WTC11 (cell line): ENCODE results near the gene USF2. TPM values are rescaled to one million over a fixed set of nuclear protein-coding genes. Genes with fewer than 3 reads are reported as not detected.

Experiments
- ATAC-seq: fragments of 200-7000 bp; cut with Tn5 transposase; 2 replicates; pipeline ENCODE4 v1.10.0; 2021; ENCODE audit warnings: mild to moderate bottlenecking, moderate library complexity
- CTCF ChIA-PET: fragments of 300-600 bp; sonication (Branson Sonifier 250); formaldehyde crosslinking; loops from one replicate; lab custom pipeline; 2021; ENCODE audit warnings: antibody characterized with exemption; lab: Charles Lee
- POLR2A ChIA-PET: fragments of 350-600 bp; sonication (Branson Sonifier 250); formaldehyde crosslinking; loops from one replicate; lab custom pipeline; 2021; ENCODE audit warnings: antibody characterized with exemption; lab: Charles Lee
- DNase-seq: peaks from one replicate; pipeline ENCODE4 v3.0.0; 2021; ENCODE audit warnings: low spot score
- H3K27ac Mint-ChIP-seq: 2 replicates; pipeline ENCODE4 v1.8.0; 2021; ENCODE audit warnings: mixed read lengths
- H3K27me3 Mint-ChIP-seq: 2 replicates; pipeline ENCODE4 v1.8.0; 2021; ENCODE audit warnings: low read depth, mild to moderate bottlenecking, moderate library complexity, mixed read lengths
- H3K36me3 Mint-ChIP-seq: 2 replicates; pipeline ENCODE4 v1.8.0; 2021; ENCODE audit warnings: mixed read lengths
- H3K4me1 Mint-ChIP-seq: 2 replicates; pipeline ENCODE4 v1.8.0; 2022; ENCODE audit warnings: mixed read lengths
- H3K4me3 Mint-ChIP-seq: 2 replicates; pipeline ENCODE4 v1.8.0; 2021; ENCODE audit warnings: mild to moderate bottlenecking, moderate library complexity, mixed read lengths
- H3K9me3 Mint-ChIP-seq: 2 replicates; pipeline ENCODE4 v1.8.0; 2021; ENCODE audit warnings: mixed read lengths
- ATF2 ChIP-seq: sonication (generic); formaldehyde crosslinking; IDR thresholded peaks from 2 replicates; pipeline ENCODE4 v1.8.1; 2022; ENCODE audit warnings: low read depth, missing genetic modification reagents, borderline replicate concordance
- ATF3 ChIP-seq: sonication (generic); formaldehyde crosslinking; conservative IDR thresholded peaks from 2 replicates; pipeline ENCODE4 v1.8.1; 2022; ENCODE audit warnings: mild to moderate bottlenecking, missing genetic modification reagents
- CREB1 ChIP-seq: sonication (generic); formaldehyde crosslinking; IDR thresholded peaks from 2 replicates; pipeline ENCODE4 v1.8.0; 2023; ENCODE audit warnings: mild to moderate bottlenecking, missing genetic modification reagents
- CTCF ChIP-seq: fragments of 200-600 bp; IDR thresholded peaks from 2 replicates; pipeline ENCODE4 v1.8.0; 2022; ENCODE audit warnings: antibody characterized with exemption
- E2F4 ChIP-seq: sonication (generic); formaldehyde crosslinking; IDR thresholded peaks from 2 replicates; pipeline ENCODE4 v1.8.1; 2022; ENCODE audit warnings: low read depth, mild to moderate bottlenecking, moderate library complexity, missing genetic modification reagents, borderline replicate concordance
- ELF4 ChIP-seq: sonication (generic); formaldehyde crosslinking; IDR thresholded peaks from 2 replicates; pipeline ENCODE4 v1.8.1; 2022; ENCODE audit warnings: low read depth, mild to moderate bottlenecking, moderate library complexity, missing genetic modification reagents
- ESRRA ChIP-seq: sonication (generic); formaldehyde crosslinking; IDR thresholded peaks from 2 replicates; pipeline ENCODE4 v1.8.1; 2022; ENCODE audit warnings: mild to moderate bottlenecking, missing genetic modification reagents, borderline replicate concordance
- IRF2 ChIP-seq: sonication (generic); formaldehyde crosslinking; IDR thresholded peaks from 2 replicates; pipeline ENCODE4 v1.8.0; 2022; ENCODE audit warnings: low read depth, missing genetic modification reagents, borderline replicate concordance
- KAT7 ChIP-seq: sonication (generic); formaldehyde crosslinking; IDR thresholded peaks from 2 replicates; pipeline ENCODE4 v1.8.1; 2023; ENCODE audit warnings: missing genetic modification reagents, mild to moderate bottlenecking, borderline replicate concordance
- MXD4 ChIP-seq: fragments of 250-450 bp; sonication (Bioruptor Pico); IDR thresholded peaks from 2 replicates; pipeline ENCODE4 v1.8.0; 2021; ENCODE audit warnings: mild to moderate bottlenecking, moderate library complexity, borderline replicate concordance
- NFE2L1 ChIP-seq: sonication (generic); formaldehyde crosslinking; IDR thresholded peaks from 2 replicates; pipeline ENCODE4 v1.8.1; 2023; ENCODE audit warnings: missing genetic modification reagents
- NR3C1 ChIP-seq: sonication (generic); formaldehyde crosslinking; conservative IDR thresholded peaks from 2 replicates; pipeline ENCODE4 v1.8.1; 2023; ENCODE audit warnings: low read depth, mild to moderate bottlenecking, missing genetic modification reagents
- PRRX2 ChIP-seq: fragments of 250-450 bp; sonication (Bioruptor Pico); IDR thresholded peaks from 2 replicates; pipeline ENCODE4 v1.8.0; 2021; ENCODE audit warnings: mild to moderate bottlenecking
- SMAD3 ChIP-seq: sonication (generic); formaldehyde crosslinking; IDR thresholded peaks from 2 replicates; pipeline ENCODE4 v1.8.0; 2022; ENCODE audit warnings: missing genetic modification reagents, mild to moderate bottlenecking, borderline replicate concordance
- TEAD1 ChIP-seq: sonication (generic); formaldehyde crosslinking; IDR thresholded peaks from 2 replicates; pipeline ENCODE4 v1.8.0; 2022; ENCODE audit warnings: mild to moderate bottlenecking, missing genetic modification reagents
- ZNF121 ChIP-seq: sonication (generic); formaldehyde crosslinking; IDR thresholded peaks from 2 replicates; pipeline ENCODE4 v1.8.0; 2023; ENCODE audit warnings: missing genetic modification reagents
- ZNF138 ChIP-seq: sonication (generic); formaldehyde crosslinking; conservative IDR thresholded peaks from 2 replicates; pipeline ENCODE4 v1.8.1; 2022; ENCODE audit warnings: mild to moderate bottlenecking, moderate library complexity, missing genetic modification reagents
- ZNF317 ChIP-seq: sonication (generic); formaldehyde crosslinking; IDR thresholded peaks from 2 replicates; pipeline ENCODE4 v1.8.1; 2023; ENCODE audit warnings: low read depth, mild to moderate bottlenecking, moderate library complexity, missing genetic modification reagents, borderline replicate concordance
- total RNA-seq: library from RNA; stranded (reverse); gene quantifications from 3 replicates; pipeline ENCODE4 v1.2.3, GENCODE V29; 2021
- TF ChIP-seq, protein P1 (sequence below): sonication (generic); formaldehyde crosslinking; IDR thresholded peaks from 2 replicates; pipeline ENCODE4 v1.8.0; 2022; ENCODE audit warnings: mild to moderate bottlenecking, missing genetic modification reagents
- TF ChIP-seq, protein P2 (sequence below): sonication (generic); formaldehyde crosslinking; IDR thresholded peaks from 2 replicates; pipeline ENCODE4 v1.8.1; 2023; ENCODE audit warnings: mild to moderate bottlenecking, missing genetic modification reagents, moderate library complexity

Gene USF2
- total RNA-seq, 1 experiment from 2014 or later, result 109 TPM

- no peak for TF ChIP-seq CTCF
- no peak for TF ChIP-seq ZNF121 (CRISPR knock-in tag)
- no peak for TF ChIP-seq TEAD1 (CRISPR knock-in tag)
Observed at GRCh38 chr19:35290381-35291127, 21.8 kb downstream of the USF2 start (continued).

- no peak overlapping the region for H3K27ac Mint-ChIP-seq
- H3K27me3 Mint-ChIP-seq, result no peaks in the 10 kb centered on the region; the same call in 1 of the 2 replicates
- H3K9me3 Mint-ChIP-seq, result no peaks in the 10 kb centered on the region
- ChIA-PET POLR2A (no interaction called here), CTCF (interaction anchor here (0.9 to 1.1 kb wide), 3 partner anchors 21 to 236 kb away, joined by 3 to 4 read pairs (median 3); no protein-coding TSS in a partner anchor)
- DNase-seq (no peak), ATAC-seq (no peak)
- H3K4me3 Mint-ChIP-seq, result no peak overlapping the region
- H3K36me3 Mint-ChIP-seq, result no peaks in the 10 kb centered on the region
- peaks cover 14% of the 10 kb centered on the region for H3K4me1 Mint-ChIP-seq
- TF ChIP-seq ESRRA (CRISPR knock-in tag), result no peak
- TF ChIP-seq ATF2, result no peak
- TF ChIP-seq, protein P1, sequence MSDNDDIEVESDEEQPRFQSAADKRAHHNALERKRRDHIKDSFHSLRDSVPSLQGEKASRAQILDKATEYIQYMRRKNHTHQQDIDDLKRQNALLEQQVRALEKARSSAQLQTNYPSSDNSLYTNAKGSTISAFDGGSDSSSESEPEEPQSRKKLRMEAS, result no peak
- no peak for TF ChIP-seq CREB1 (CRISPR knock-in tag)
- TF ChIP-seq NFE2L1 (CRISPR knock-in tag), result no peak
- no peak for TF ChIP-seq NR3C1 (CRISPR knock-in tag)
- no peak for TF ChIP-seq PRRX2 (CRISPR knock-in tag)
- TF ChIP-seq KAT7 (CRISPR knock-in tag), result no peak
Observed at GRCh38 chr19:35291259-35291658, 22.5 kb downstream of the USF2 start.

- no peak for TF ChIP-seq MXD4
- TF ChIP-seq ATF3 (CRISPR knock-in tag), result no peak
- Mint-ChIP-seq H3K36me3 (no peaks in the 10 kb centered on the region), H3K27ac (peak within 1 kb of the TSS; percentile 16; the same call in 1 of the 2 replicates), H3K27me3 (no peaks in the 10 kb centered on the region; the same call in 1 of the 2 replicates), H3K9me3 (no peaks in the 10 kb centered on the region), H3K4me3 (no peak within 1 kb of the TSS), H3K4me1 (peaks cover 14% of the 10 kb centered on the region)
- ChIA-PET CTCF (interaction anchor here (1.0 to 1.1 kb wide), 2 partner anchors 22 to 61 kb away, joined by 3 to 4 read pairs; no protein-coding TSS in a partner anchor), POLR2A (no interaction called here)
- DNase-seq (no peak), ATAC-seq (no peak)
Observed at GRCh38 chr19:35291916-35292315, 23.2 kb downstream of the USF2 start, which contains the start of gene MAG. Gene MAG, plus strand, starts transcription at chr19:35292161. Its CDS starts 3,248 bp downstream, at chr19:35295409.

DNA sequence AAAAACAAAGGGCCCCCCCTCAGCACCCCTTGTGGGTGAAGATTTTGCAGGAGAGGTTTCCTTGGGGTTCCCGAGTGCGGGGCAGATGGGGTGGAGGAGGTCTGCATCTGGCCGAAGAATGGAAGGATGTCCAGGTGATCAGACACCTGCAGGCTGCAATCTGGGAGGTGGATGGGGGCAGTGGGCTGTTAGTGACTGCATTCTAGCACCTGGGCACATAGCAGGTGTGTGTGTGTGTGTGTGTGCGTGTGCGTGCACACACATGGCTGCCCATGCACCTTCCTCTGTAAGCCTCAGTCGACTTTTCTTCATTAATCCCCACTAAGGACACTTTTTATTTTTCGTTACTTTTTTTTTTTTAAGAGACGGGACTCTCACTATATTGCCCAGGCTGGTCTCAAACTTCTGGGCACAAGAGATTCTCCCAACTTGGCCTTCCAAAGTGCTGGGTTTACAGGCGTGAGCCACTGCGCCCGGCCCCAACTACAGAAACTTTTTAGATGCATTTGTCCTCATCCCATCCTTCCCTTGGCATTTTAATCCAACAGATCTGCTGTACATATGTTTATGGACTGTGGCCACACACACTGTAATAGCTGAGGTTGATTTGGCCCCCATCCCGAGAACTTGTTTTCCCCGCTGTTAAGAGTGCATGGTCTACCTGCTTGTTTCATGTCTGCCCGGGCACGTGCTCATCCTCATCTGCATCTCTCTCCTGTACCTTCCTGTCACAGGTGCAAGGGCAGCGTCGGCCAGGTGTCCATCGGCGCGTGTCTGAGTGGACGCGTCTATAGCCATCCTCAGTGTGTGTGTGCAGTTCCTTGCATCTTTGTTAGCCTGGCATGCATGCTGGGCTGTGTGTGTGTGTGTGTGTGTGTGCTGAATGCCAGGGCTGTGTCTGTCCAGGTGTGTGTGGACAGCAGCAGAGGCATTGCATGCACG is 23.9 kb downstream of the USF2 start:
- ATAC-seq, result no peak
- peaks cover 14% of the 10 kb centered on the region for H3K4me1 Mint-ChIP-seq
- CTCF ChIA-PET, result no interaction called here
- POLR2A ChIA-PET, result no interaction called here
- H3K9me3 Mint-ChIP-seq, result no peaks in the 10 kb centered on the region
- H3K4me3 Mint-ChIP-seq, result no peak overlapping the region
- H3K27me3 Mint-ChIP-seq, result no peaks in the 10 kb centered on the region; the same call in 1 of the 2 replicates
- H3K27ac Mint-ChIP-seq, result peak overlapping the region; percentile 16; the same call in 1 of the 2 replicates
- DNase-seq, result no peak
- H3K36me3 Mint-ChIP-seq, result no peaks in the 10 kb centered on the region
- TF ChIP-seq, protein P2, sequence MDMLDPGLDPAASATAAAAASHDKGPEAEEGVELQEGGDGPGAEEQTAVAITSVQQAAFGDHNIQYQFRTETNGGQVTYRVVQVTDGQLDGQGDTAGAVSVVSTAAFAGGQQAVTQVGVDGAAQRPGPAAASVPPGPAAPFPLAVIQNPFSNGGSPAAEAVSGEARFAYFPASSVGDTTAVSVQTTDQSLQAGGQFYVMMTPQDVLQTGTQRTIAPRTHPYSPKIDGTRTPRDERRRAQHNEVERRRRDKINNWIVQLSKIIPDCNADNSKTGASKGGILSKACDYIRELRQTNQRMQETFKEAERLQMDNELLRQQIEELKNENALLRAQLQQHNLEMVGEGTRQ, result no peak
- TF ChIP-seq PRRX2 (CRISPR knock-in tag), result no peak
- TF ChIP-seq ELF4 (CRISPR knock-in tag), result no peak
- TF ChIP-seq ATF3 (CRISPR knock-in tag), result no peak
- TF ChIP-seq ZNF138 (CRISPR knock-in tag), result no peak
- no peak for TF ChIP-seq SMAD3 (CRISPR knock-in tag)
- TF ChIP-seq ZNF317, result no peak
- TF ChIP-seq IRF2 (CRISPR knock-in tag), result no peak
- no peak for TF ChIP-seq E2F4 (CRISPR knock-in tag)
- TF ChIP-seq, protein P1, result no peak
